SK-N-SH treated with all-trans-retinoic acid at 6 μM for 48 hours (cell line): ENCODE data around the gene SIDT1.

Experiments
- ARNTL ChIP-seq: fragments of 450-650 bp; formaldehyde crosslinking; IDR thresholded peaks from 2 replicates; pipeline ENCODE4 v1.5.0; 2020; ENCODE audit warnings: low read depth, mild to moderate bottlenecking, moderate library complexity, borderline replicate concordance
- BACH2 ChIP-seq: fragments of 250-450 bp; sonication (Bioruptor Pico); IDR thresholded peaks from 2 replicates; pipeline ENCODE4 v1.9.0; 2021; ENCODE audit warnings: mild to moderate bottlenecking, borderline replicate concordance
- CREB5 ChIP-seq: fragments of 250-450 bp; sonication (Bioruptor Pico); IDR thresholded peaks from 2 replicates; pipeline ENCODE4 v1.5.1; 2020; ENCODE audit warnings: low read depth, mild to moderate bottlenecking, moderate library complexity
- ESRRG ChIP-seq: fragments of 250-450 bp; sonication (Bioruptor Pico); IDR thresholded peaks from 2 replicates; pipeline ENCODE4 v1.6.1; 2021; ENCODE audit warnings: mild to moderate bottlenecking
- OSR1 ChIP-seq: fragments of 250-450 bp; sonication (Bioruptor Pico); IDR thresholded peaks from 2 replicates; pipeline ENCODE4 v1.8.0; 2022; ENCODE audit warnings: moderate library complexity, mild to moderate bottlenecking, inconsistent platforms
- PATZ1 ChIP-seq: fragments of 250-450 bp; sonication (Bioruptor Pico); IDR thresholded peaks from 2 replicates; pipeline ENCODE4 v1.8.0; 2020; ENCODE audit warnings: mild to moderate bottlenecking, moderate library complexity, borderline replicate concordance
- RARB ChIP-seq: fragments of 250-450 bp; sonication (Bioruptor Pico); IDR thresholded peaks from 2 replicates; pipeline ENCODE4 v1.8.0; 2021; ENCODE audit warnings: mild to moderate bottlenecking, moderate library complexity
- TCF4 ChIP-seq: fragments of 250-450 bp; sonication (Bioruptor Pico); IDR thresholded peaks from 2 replicates; pipeline ENCODE4 v1.8.0; 2021; ENCODE audit warnings: mild to moderate bottlenecking, moderate library complexity, borderline replicate concordance
- ZC3H10 ChIP-seq: fragments of 250-450 bp; sonication (Bioruptor Pico); IDR thresholded peaks from 2 replicates; pipeline ENCODE4 v1.5.1; 2021; ENCODE audit warnings: mild to moderate bottlenecking, moderate library complexity
- ZFP3 ChIP-seq: fragments of 250-450 bp; sonication (Bioruptor Pico); IDR thresholded peaks from 2 replicates; pipeline ENCODE4 v1.5.0; 2020; ENCODE audit warnings: mild to moderate bottlenecking, moderate library complexity

- no peak for TF ChIP-seq RARB (CRISPR knock-in tag)
- TF ChIP-seq CREB5 (CRISPR knock-in tag) = no peak
- no peak for TF ChIP-seq PATZ1 (CRISPR knock-in tag)
- no peak for TF ChIP-seq ZC3H10 (CRISPR knock-in tag)
- no peak for TF ChIP-seq ESRRG (CRISPR knock-in tag)
- no peak for TF ChIP-seq OSR1
- no peak for TF ChIP-seq BACH2 (CRISPR knock-in tag)
- TF ChIP-seq ARNTL (CRISPR knock-in tag) = no peak
- TF ChIP-seq ZFP3 = no peak
- no peak for TF ChIP-seq TCF4 (CRISPR knock-in tag)
These were observed 74.9 kb downstream of the SIDT1 start for GRCh38 chr3:113607219-113607596.
